Measurements from ENCODE around the gene ACACA.

DNA sequence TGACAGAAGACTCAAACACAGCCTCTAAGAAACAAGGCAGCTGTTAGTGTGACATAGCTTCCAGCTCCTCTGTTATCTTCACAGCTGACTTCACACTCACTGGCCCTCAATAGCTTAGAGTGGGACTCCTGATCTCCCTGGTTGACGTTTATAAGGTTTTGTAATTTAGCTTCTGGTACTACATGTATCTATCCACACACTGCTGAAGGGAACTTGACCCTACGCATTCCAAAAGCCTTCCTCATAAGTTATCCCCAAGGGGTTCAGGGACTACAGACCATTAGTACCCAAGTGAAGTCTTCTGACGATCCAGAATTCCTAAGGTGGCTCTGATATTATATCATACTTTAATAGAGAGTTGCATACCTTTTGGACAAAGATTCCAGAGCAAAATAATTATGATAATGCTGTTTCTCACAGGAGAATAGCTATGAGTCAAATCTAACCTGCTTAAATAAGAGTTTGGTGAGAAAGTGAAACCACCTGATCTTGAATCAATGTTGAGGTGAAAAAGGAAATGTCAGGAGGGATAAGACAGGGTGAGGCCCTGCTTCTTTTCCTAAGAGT, 14.5 kb downstream of the ACACA start:
- TF ChIP-seq, protein P1, sequence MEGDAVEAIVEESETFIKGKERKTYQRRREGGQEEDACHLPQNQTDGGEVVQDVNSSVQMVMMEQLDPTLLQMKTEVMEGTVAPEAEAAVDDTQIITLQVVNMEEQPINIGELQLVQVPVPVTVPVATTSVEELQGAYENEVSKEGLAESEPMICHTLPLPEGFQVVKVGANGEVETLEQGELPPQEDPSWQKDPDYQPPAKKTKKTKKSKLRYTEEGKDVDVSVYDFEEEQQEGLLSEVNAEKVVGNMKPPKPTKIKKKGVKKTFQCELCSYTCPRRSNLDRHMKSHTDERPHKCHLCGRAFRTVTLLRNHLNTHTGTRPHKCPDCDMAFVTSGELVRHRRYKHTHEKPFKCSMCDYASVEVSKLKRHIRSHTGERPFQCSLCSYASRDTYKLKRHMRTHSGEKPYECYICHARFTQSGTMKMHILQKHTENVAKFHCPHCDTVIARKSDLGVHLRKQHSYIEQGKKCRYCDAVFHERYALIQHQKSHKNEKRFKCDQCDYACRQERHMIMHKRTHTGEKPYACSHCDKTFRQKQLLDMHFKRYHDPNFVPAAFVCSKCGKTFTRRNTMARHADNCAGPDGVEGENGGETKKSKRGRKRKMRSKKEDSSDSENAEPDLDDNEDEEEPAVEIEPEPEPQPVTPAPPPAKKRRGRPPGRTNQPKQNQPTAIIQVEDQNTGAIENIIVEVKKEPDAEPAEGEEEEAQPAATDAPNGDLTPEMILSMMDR (conservative IDR thresholded peaks at IDR 0.05; ENCODE audit: low read depth in 2 of 2) = no peak
- TF ChIP-seq EZH2phosphoT487 (IDR thresholded peaks at IDR 0.05; ENCODE audit: unreplicated experiment) (no peak), CREB1 (CRISPR knock-in tag; IDR thresholded peaks at IDR 0.05; ENCODE audit: low read depth) (no peak)

All from GM23338 (cell line).